Testis (tissue), 2 donors: ENCODE data around the gene CES1.

Source experiments
- POLR2A ChIP-seq: fragments of 450-650 bp; IDR thresholded peaks from one replicate; pipeline ENCODE4 v1.6.1; 2017; ENCODE audit warnings: antibody characterized with exemption, mild to moderate bottlenecking, moderate library complexity
- TF ChIP-seq, protein P1 (sequence below), 3 experiments: fragments of 450-650 bp in 2 of 3; fragments of 200-600 bp in 1 of 3; sonication (generic) in 1 of 3; IDR thresholded peaks; one replicate each; pipeline ENCODE4 v1.5.1; 2016 to 2019; ENCODE audit warnings: antibody characterized with exemption in 3 of 3, mild to moderate bottlenecking in 2 of 3, moderate library complexity in 1 of 3

DNA sequence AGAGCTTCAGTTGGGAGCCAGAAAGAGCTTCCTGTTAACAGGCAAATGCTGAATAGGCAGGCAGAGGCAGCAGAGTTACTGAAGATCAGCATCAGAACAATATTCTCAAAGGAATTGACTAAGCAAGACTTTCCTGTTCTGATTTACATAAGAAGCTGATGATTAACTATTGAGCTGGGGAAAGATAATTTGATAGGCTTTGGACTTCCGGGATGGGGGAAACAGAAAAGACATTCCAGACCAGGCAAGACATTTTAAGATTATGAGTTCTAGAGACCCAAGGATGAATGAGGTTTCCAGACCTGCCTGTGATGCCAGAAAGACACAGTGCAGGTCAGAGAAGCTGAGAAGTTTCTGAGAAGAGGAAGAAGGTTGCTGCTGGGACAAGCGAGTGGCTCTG lies 42.4 kb upstream of the CES1 start, which contains the start of gene CES5A:
- TF ChIP-seq, protein P1, sequence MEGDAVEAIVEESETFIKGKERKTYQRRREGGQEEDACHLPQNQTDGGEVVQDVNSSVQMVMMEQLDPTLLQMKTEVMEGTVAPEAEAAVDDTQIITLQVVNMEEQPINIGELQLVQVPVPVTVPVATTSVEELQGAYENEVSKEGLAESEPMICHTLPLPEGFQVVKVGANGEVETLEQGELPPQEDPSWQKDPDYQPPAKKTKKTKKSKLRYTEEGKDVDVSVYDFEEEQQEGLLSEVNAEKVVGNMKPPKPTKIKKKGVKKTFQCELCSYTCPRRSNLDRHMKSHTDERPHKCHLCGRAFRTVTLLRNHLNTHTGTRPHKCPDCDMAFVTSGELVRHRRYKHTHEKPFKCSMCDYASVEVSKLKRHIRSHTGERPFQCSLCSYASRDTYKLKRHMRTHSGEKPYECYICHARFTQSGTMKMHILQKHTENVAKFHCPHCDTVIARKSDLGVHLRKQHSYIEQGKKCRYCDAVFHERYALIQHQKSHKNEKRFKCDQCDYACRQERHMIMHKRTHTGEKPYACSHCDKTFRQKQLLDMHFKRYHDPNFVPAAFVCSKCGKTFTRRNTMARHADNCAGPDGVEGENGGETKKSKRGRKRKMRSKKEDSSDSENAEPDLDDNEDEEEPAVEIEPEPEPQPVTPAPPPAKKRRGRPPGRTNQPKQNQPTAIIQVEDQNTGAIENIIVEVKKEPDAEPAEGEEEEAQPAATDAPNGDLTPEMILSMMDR (IDR thresholded peaks at IDR 0.05): no peak
- TF ChIP-seq POLR2A: no peak
